ENCODE measurements around the gene MARCO. TPM values are rescaled to one million over a fixed set of nuclear protein-coding genes. Genes with fewer than 3 reads are reported as not detected.

The MARCO gene
- total RNA-seq, 1 donor from 2014 or later = not detected

- Histone ChIP-seq H3K27ac (ENCODE audit: low read depth, low read length) (no peak overlapping the region), H3K4me1 (ENCODE audit: insufficient read depth, low read length) (no peaks in the 10 kb centered on the region), H3K79me2 (ENCODE audit: insufficient read depth, low read length) (no peaks in the 10 kb centered on the region), H3K4me2 (ENCODE audit: low read length) (no peak overlapping the region), H3K27me3 (ENCODE audit: insufficient read depth, low read length) (no peaks in the 10 kb centered on the region), H3K9me3 (ENCODE audit: insufficient read depth, low read depth, low read length) (no peaks in the 10 kb centered on the region), H2AFZ (ENCODE audit: low read depth, low read length) (no peak overlapping the region), H4K20me1 (ENCODE audit: insufficient read depth, low read length) (no peaks in the 10 kb centered on the region), H3K9ac (ENCODE audit: low read length) (no peak overlapping the region), H3K4me3 (ENCODE audit: insufficient read depth, low read depth, low read length) (no peak overlapping the region), H3K36me3 (ENCODE audit: insufficient read depth, low read length) (no peaks in the 10 kb centered on the region)
- peaks cover 84% of the 10 kb centered on the region for H3K27me3 Mint-ChIP-seq (ENCODE audit: low read depth, unreplicated experiment)
- DNase-seq (ENCODE audit: low read depth) = no peak
- FAIRE-seq = no peak
- H3K4me3 Mint-ChIP-seq (ENCODE audit: unreplicated experiment) = no peak overlapping the region
- no peak overlapping the region for H3K27ac Mint-ChIP-seq (ENCODE audit: unreplicated experiment)
- H3K4me1 Mint-ChIP-seq (ENCODE audit: low read depth, unreplicated experiment) = no peaks in the 10 kb centered on the region
- peaks cover 8% of the 10 kb centered on the region for H3K9me3 Mint-ChIP-seq (ENCODE audit: unreplicated experiment)
- TF ChIP-seq EZH2 (IDR thresholded peaks at IDR 0.05; ENCODE audit: insufficient read depth, low read length) (no peak), CTCF (IDR thresholded peaks at IDR 0.05; ENCODE audit: insufficient read depth, low read depth, low read length) (no peak)
- no peaks in the 10 kb centered on the region for H3K36me3 Mint-ChIP-seq (ENCODE audit: low read depth, unreplicated experiment)
Observed at GRCh38 chr2:118987886-118988285, 45.9 kb downstream of the MARCO start.

- Mint-ChIP-seq H3K36me3 (ENCODE audit: low read depth, unreplicated experiment) (no peaks in the 10 kb centered on the region), H3K9me3 (ENCODE audit: unreplicated experiment) (peaks cover 8% of the 10 kb centered on the region), H3K27ac (ENCODE audit: unreplicated experiment) (no peak overlapping the region), H3K4me3 (ENCODE audit: unreplicated experiment) (no peak overlapping the region), H3K27me3 (ENCODE audit: low read depth, unreplicated experiment) (peaks cover 84% of the 10 kb centered on the region), H3K4me1 (ENCODE audit: low read depth, unreplicated experiment) (peaks cover 5% of the 10 kb centered on the region)
- Histone ChIP-seq H3K27me3 (ENCODE audit: insufficient read depth, low read length) (no peaks in the 10 kb centered on the region), H3K36me3 (ENCODE audit: insufficient read depth, low read length) (no peaks in the 10 kb centered on the region), H3K9me3 (ENCODE audit: insufficient read depth, low read depth, low read length) (no peaks in the 10 kb centered on the region), H3K27ac (ENCODE audit: low read depth, low read length) (no peak overlapping the region), H3K4me1 (ENCODE audit: insufficient read depth, low read length) (no peaks in the 10 kb centered on the region), H4K20me1 (ENCODE audit: insufficient read depth, low read length) (no peaks in the 10 kb centered on the region), H3K9ac (ENCODE audit: low read length) (no peak overlapping the region), H2AFZ (ENCODE audit: low read depth, low read length) (no peak overlapping the region), H3K4me2 (ENCODE audit: low read length) (no peak overlapping the region), H3K4me3 (ENCODE audit: insufficient read depth, low read depth, low read length) (no peak overlapping the region), H3K79me2 (ENCODE audit: insufficient read depth, low read length) (no peaks in the 10 kb centered on the region)
- DNase-seq (ENCODE audit: low read depth) = no peak
- TF ChIP-seq CTCF (IDR thresholded peaks at IDR 0.05; ENCODE audit: insufficient read depth, low read depth, low read length) (no peak), EZH2 (IDR thresholded peaks at IDR 0.05; ENCODE audit: insufficient read depth, low read length) (no peak)
- no peak for FAIRE-seq
Observed at GRCh38 chr2:118988706-118989105, 46.7 kb downstream of the MARCO start.

- no peak overlapping the region for H3K4me2 ChIP-seq (ENCODE audit: low read length)
- FAIRE-seq (no peak), DNase-seq (ENCODE audit: low read depth) (no peak)
- no peak for TF ChIP-seq EZH2 (IDR thresholded peaks at IDR 0.05; ENCODE audit: insufficient read depth, low read length)
- no peak for TF ChIP-seq CTCF (IDR thresholded peaks at IDR 0.05; ENCODE audit: insufficient read depth, low read depth, low read length)
- H3K9me3 ChIP-seq (ENCODE audit: insufficient read depth, low read depth, low read length) = no peaks in the 10 kb centered on the region
- peaks cover 5% of the 10 kb centered on the region for H3K4me1 Mint-ChIP-seq (ENCODE audit: low read depth, unreplicated experiment)
- H3K4me3 ChIP-seq (ENCODE audit: insufficient read depth, low read depth, low read length) = no peak overlapping the region
- H4K20me1 ChIP-seq (ENCODE audit: insufficient read depth, low read length) = no peaks in the 10 kb centered on the region
- no peaks in the 10 kb centered on the region for H3K4me1 ChIP-seq (ENCODE audit: insufficient read depth, low read length)
- no peak overlapping the region for H3K27ac ChIP-seq (ENCODE audit: low read depth, low read length)
- H2AFZ ChIP-seq (ENCODE audit: low read depth, low read length) = no peak overlapping the region
- no peak overlapping the region for H3K4me3 Mint-ChIP-seq (ENCODE audit: unreplicated experiment)
- no peak overlapping the region for H3K27ac Mint-ChIP-seq (ENCODE audit: unreplicated experiment)
- no peaks in the 10 kb centered on the region for H3K79me2 ChIP-seq (ENCODE audit: insufficient read depth, low read length)
- H3K9me3 Mint-ChIP-seq (ENCODE audit: unreplicated experiment) = peaks cover 8% of the 10 kb centered on the region
- H3K27me3 Mint-ChIP-seq (ENCODE audit: low read depth, unreplicated experiment) = peaks cover 87% of the 10 kb centered on the region
- no peaks in the 10 kb centered on the region for H3K36me3 ChIP-seq (ENCODE audit: insufficient read depth, low read length)
- H3K9ac ChIP-seq (ENCODE audit: low read length) = no peak overlapping the region
- H3K27me3 ChIP-seq (ENCODE audit: insufficient read depth, low read length) = no peaks in the 10 kb centered on the region
- H3K36me3 Mint-ChIP-seq (ENCODE audit: low read depth, unreplicated experiment) = no peaks in the 10 kb centered on the region
Observed at GRCh38 chr2:118989481-118989880, 47.5 kb downstream of the MARCO start.

Measured in astrocyte (in vitro differentiated cells and primary cell).